Suprapubic skin (tissue), 4 donors: Measurements from ENCODE around the gene TSPAN8.

Experiments used
- EP300 ChIP-seq: sonication (generic); formaldehyde crosslinking; IDR thresholded peaks from one replicate; pipeline ENCODE4 v1.6.1; 2017; ENCODE audit warnings: antibody characterized with exemption
- POLR2A ChIP-seq, 2 donors: fragments of 450-650 bp; IDR thresholded peaks; one replicate each; pipeline ENCODE4 v1.6.1; 2017; ENCODE audit warnings: antibody characterized with exemption in 2 of 2, mild to moderate bottlenecking in 2 of 2, moderate library complexity in 2 of 2
- POLR2AphosphoS5 ChIP-seq, 3 donors: sonication (generic); formaldehyde crosslinking; IDR thresholded peaks; one replicate each; pipeline ENCODE4 v1.6.1; 2017; ENCODE audit warnings: antibody characterized with exemption in 3 of 3
- TF ChIP-seq, protein P1 (sequence below), 2 donors: fragments of 200-600 bp in 1 of 2; fragments of 450-650 bp in 1 of 2; sonication (generic) in 1 of 2; IDR thresholded peaks; one replicate each; pipeline ENCODE4 v1.5.1; 2016 to 2019; ENCODE audit warnings: antibody characterized with exemption in 2 of 2, mild to moderate bottlenecking in 1 of 2, moderate library complexity in 1 of 2

- TF ChIP-seq, protein P1, sequence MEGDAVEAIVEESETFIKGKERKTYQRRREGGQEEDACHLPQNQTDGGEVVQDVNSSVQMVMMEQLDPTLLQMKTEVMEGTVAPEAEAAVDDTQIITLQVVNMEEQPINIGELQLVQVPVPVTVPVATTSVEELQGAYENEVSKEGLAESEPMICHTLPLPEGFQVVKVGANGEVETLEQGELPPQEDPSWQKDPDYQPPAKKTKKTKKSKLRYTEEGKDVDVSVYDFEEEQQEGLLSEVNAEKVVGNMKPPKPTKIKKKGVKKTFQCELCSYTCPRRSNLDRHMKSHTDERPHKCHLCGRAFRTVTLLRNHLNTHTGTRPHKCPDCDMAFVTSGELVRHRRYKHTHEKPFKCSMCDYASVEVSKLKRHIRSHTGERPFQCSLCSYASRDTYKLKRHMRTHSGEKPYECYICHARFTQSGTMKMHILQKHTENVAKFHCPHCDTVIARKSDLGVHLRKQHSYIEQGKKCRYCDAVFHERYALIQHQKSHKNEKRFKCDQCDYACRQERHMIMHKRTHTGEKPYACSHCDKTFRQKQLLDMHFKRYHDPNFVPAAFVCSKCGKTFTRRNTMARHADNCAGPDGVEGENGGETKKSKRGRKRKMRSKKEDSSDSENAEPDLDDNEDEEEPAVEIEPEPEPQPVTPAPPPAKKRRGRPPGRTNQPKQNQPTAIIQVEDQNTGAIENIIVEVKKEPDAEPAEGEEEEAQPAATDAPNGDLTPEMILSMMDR (IDR thresholded peaks at IDR 0.05), result no peak
- no peak for TF ChIP-seq POLR2AphosphoS5 (IDR thresholded peaks at IDR 0.05)
- no peak for TF ChIP-seq EP300
- TF ChIP-seq POLR2A (IDR thresholded peaks at IDR 0.05), result no peak
These were observed 15.8 kb downstream of the TSPAN8 start for GRCh38 chr12:71142016-71142415.
